Mesenchymal stem cell (in vitro differentiated cells and primary cell): ENCODE data around the gene SLC9A5.

Experiments
- DNase-seq: peaks from one replicate; pipeline ENCODE4 v3.0.0-alpha.2; 2013
- H2AFZ ChIP-seq: one replicate; pipeline ENCODE4 v1.6.1; 2013; ENCODE audit warnings: low read depth, mild to moderate bottlenecking, control low read depth, inconsistent platforms, low read length, moderate library complexity
- H2AK5ac ChIP-seq: 2 replicates; pipeline ENCODE4 v1.6.1; 2013; ENCODE audit warnings: low read length, moderate library complexity, mild to moderate bottlenecking, inconsistent platforms; ENCODE audit not compliant: severe bottlenecking
- H2BK120ac ChIP-seq: one replicate; pipeline ENCODE4 v1.6.1; 2013; ENCODE audit warnings: low read depth, mild to moderate bottlenecking, inconsistent platforms, low read length, moderate library complexity
- H2BK12ac ChIP-seq, 2 experiments: one replicate each; pipeline ENCODE4 v1.6.1; 2013; ENCODE audit warnings: inconsistent platforms in 2 of 2, low read length in 2 of 2, mild to moderate bottlenecking in 2 of 2, moderate library complexity in 2 of 2, control low read depth in 1 of 2
- H2BK15ac ChIP-seq: one replicate; pipeline ENCODE4 v1.6.1; 2013; ENCODE audit warnings: mild to moderate bottlenecking, low read depth, inconsistent platforms; ENCODE audit not compliant: poor library complexity, severe bottlenecking
- H2BK5ac ChIP-seq: 2 replicates; pipeline ENCODE4 v1.6.1; 2013; ENCODE audit warnings: low read depth, mild to moderate bottlenecking, low read length, control low read depth, inconsistent platforms; ENCODE audit not compliant: poor library complexity, severe bottlenecking
- H3K14ac ChIP-seq, 2 experiments: one replicate each; pipeline ENCODE4 v1.6.1; 2013; ENCODE audit warnings: inconsistent platforms in 2 of 2, low read length in 2 of 2, control low read depth in 1 of 2, mild to moderate bottlenecking in 1 of 2, moderate library complexity in 1 of 2
- H3K18ac ChIP-seq, 2 experiments: one replicate each; pipeline ENCODE4 v1.6.1; 2013; ENCODE audit warnings: inconsistent platforms in 2 of 2, low read length in 2 of 2, control low read depth in 1 of 2, low read depth in 1 of 2, mild to moderate bottlenecking in 1 of 2
- H3K23ac ChIP-seq, 2 experiments: one replicate each; pipeline ENCODE4 v1.6.1; 2013; ENCODE audit warnings: inconsistent platforms in 2 of 2, low read length in 2 of 2, mild to moderate bottlenecking in 2 of 2, moderate library complexity in 2 of 2, control low read depth in 1 of 2
- H3K27ac ChIP-seq: 2 replicates; pipeline ENCODE4 v1.5.1; 2013; ENCODE audit warnings: mild to moderate bottlenecking, moderate library complexity, low read length, control low read depth, inconsistent platforms; ENCODE audit not compliant: poor library complexity, severe bottlenecking
- H3K27me3 ChIP-seq, 2 experiments: 2 replicates each; pipeline versions ENCODE4 v1.6.1 to v1.7.0; 2013; ENCODE audit warnings: low read length in 2 of 2, mild to moderate bottlenecking in 2 of 2, moderate library complexity in 2 of 2, control low read depth in 1 of 2, inconsistent platforms in 1 of 2; ENCODE audit not compliant: control insufficient read depth in 1 of 2, insufficient read depth in 1 of 2
- H3K36me3 ChIP-seq, 2 experiments: 2 replicates each; pipeline versions ENCODE4 v1.6.1 to v1.7.0; 2013; ENCODE audit warnings: low read length in 2 of 2, control low read depth in 1 of 2, inconsistent platforms in 1 of 2, low read depth in 1 of 2, mild to moderate bottlenecking in 1 of 2; ENCODE audit not compliant: insufficient read depth in 2 of 2, control insufficient read depth in 1 of 2
- H3K4ac ChIP-seq, 2 experiments: one replicate each; pipeline ENCODE4 v1.6.1; 2013; ENCODE audit warnings: inconsistent platforms in 2 of 2, low read length in 2 of 2, mild to moderate bottlenecking in 2 of 2, moderate library complexity in 2 of 2, control low read depth in 1 of 2, low read depth in 1 of 2
- H3K4me1 ChIP-seq: 2 replicates; pipeline ENCODE4 v1.6.1; 2013; ENCODE audit warnings: low read depth, low read length, control low read depth; ENCODE audit not compliant: control insufficient read depth, insufficient read depth
- H3K4me2 ChIP-seq: 2 replicates; pipeline ENCODE4 v1.6.1; 2013; ENCODE audit warnings: low read length, mild to moderate bottlenecking, inconsistent platforms; ENCODE audit not compliant: poor library complexity, severe bottlenecking
- H3K4me3 ChIP-seq, 2 experiments: 2 replicates each; pipeline versions ENCODE4 v1.5.1 to v1.7.0; 2013; ENCODE audit warnings: low read length in 2 of 2, mild to moderate bottlenecking in 2 of 2, control low read depth in 1 of 2, low read depth in 1 of 2; ENCODE audit not compliant: insufficient read depth in 1 of 2
- H3K79me1 ChIP-seq: replicated peaks from 2 replicates; pipeline ENCODE4 v1.6.1; 2013; ENCODE audit warnings: mild to moderate bottlenecking, control low read depth, low read length, inconsistent platforms; ENCODE audit not compliant: poor library complexity, severe bottlenecking
- H3K9ac ChIP-seq: 2 replicates; pipeline ENCODE4 v1.7.0; 2013; ENCODE audit warnings: mild to moderate bottlenecking, low read length, moderate library complexity
- H3K9me3 ChIP-seq: 2 replicates; pipeline ENCODE4 v1.7.0; 2013; ENCODE audit warnings: mild to moderate bottlenecking, low read length; ENCODE audit not compliant: control insufficient read depth
- H4K8ac ChIP-seq: one replicate; pipeline ENCODE4 v1.6.1; 2013; ENCODE audit warnings: inconsistent platforms, mild to moderate bottlenecking, low read length, moderate library complexity
- H4K91ac ChIP-seq: one replicate; pipeline ENCODE4 v1.6.1; 2013; ENCODE audit warnings: mild to moderate bottlenecking, low read length, inconsistent platforms
- WGBS: methylation state at CpG from one replicate; pipeline ENCODE4 v1.1.7; 2013; ENCODE audit warnings: mixed read lengths; 5-methylcytosine and 5-hydroxymethylcytosine counted together

Gene SLC9A5

GRCh38 chr16:67236563-67237395 lies 12.0 kb upstream of the SLC9A5 start:
- H3K4me2 ChIP-seq = no peak overlapping the region
- peak; percentile 64 for DNase-seq
- H3K9ac ChIP-seq = no peak overlapping the region

GRCh38 chr16:67237396-67238277 lies 11.1 kb upstream of the SLC9A5 start:
- H2AFZ ChIP-seq = no peak overlapping the region
- H4K91ac ChIP-seq = no peak overlapping the region
- H3K9ac ChIP-seq = no peak overlapping the region
- H3K27ac ChIP-seq = no peak overlapping the region
- H3K4ac ChIP-seq = no peak overlapping the region
- H2BK5ac ChIP-seq = no peak overlapping the region
- no peak for DNase-seq
- WGBS = 94% methylated on average over 10 of the region's 16 CpGs
- H4K8ac ChIP-seq = peak overlapping the region; percentile 19
- H2BK12ac ChIP-seq = no peak overlapping the region
- H3K18ac ChIP-seq = no peak overlapping the region
- H3K79me1 ChIP-seq = peaks cover 45% of the 10 kb centered on the region
- peaks cover 72 to 76% of the 10 kb centered on the region in 2 experiments for H3K36me3 ChIP-seq
- no peak overlapping the region for H2AK5ac ChIP-seq
- no peak overlapping the region for H2BK15ac ChIP-seq
- H3K4me3 ChIP-seq = no peak overlapping the region
- no peak overlapping the region for H2BK120ac ChIP-seq
- peaks cover 20% of the 10 kb centered on the region for H3K4me1 ChIP-seq
- H3K14ac ChIP-seq = no peak overlapping the region
- no peaks in the 10 kb centered on the region for H3K27me3 ChIP-seq
- no peaks in the 10 kb centered on the region for H3K9me3 ChIP-seq
- H3K23ac ChIP-seq = no peak overlapping the region
- H3K4me2 ChIP-seq = no peak overlapping the region

More at GRCh38 chr16:67236563-67237395, 12.0 kb upstream of the SLC9A5 start:
- H2BK5ac ChIP-seq = no peak overlapping the region
- 87% methylated on average over 48 of the region's 50 CpGs for WGBS
- no peak overlapping the region for H2BK120ac ChIP-seq
- H3K4me3 ChIP-seq = no peak overlapping the region
- H3K9me3 ChIP-seq = no peaks in the 10 kb centered on the region
- no peak overlapping the region for H4K8ac ChIP-seq
- no peak overlapping the region for H3K23ac ChIP-seq
- H3K14ac ChIP-seq = no peak overlapping the region
- peaks cover 15% of the 10 kb centered on the region for H3K4me1 ChIP-seq
- H4K91ac ChIP-seq = no peak overlapping the region
- H2AFZ ChIP-seq = no peak overlapping the region
- peaks cover 47% of the 10 kb centered on the region for H3K79me1 ChIP-seq
- no peak overlapping the region for H2BK12ac ChIP-seq
- H3K36me3 ChIP-seq = peaks cover 73 to 77% of the 10 kb centered on the region in 2 experiments
- no peak overlapping the region for H3K4ac ChIP-seq
- no peak overlapping the region for H2BK15ac ChIP-seq
- H3K18ac ChIP-seq = no peak overlapping the region
- H2AK5ac ChIP-seq = no peak overlapping the region
- H3K27me3 ChIP-seq = no peaks in the 10 kb centered on the region
- H3K27ac ChIP-seq = no peak overlapping the region

DNA sequence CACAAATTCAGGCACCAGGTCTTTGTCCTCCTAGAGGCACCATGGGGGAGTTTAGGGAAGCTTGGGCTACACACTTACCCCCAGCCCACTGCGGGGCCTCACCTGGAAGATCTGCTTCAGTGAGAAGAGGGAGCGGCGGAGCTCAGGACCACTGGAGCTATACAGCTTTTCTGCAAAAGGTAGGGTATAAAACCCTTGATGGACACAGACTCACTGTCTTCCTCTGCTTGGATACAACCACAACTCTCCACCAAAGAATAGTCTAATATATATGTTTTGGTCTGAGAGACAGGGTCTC lies 10.6 kb upstream of the SLC9A5 start:
- Histone ChIP-seq H4K8ac (peak overlapping the region; percentile 19), H2BK15ac (no peak overlapping the region), H3K27me3 (no peaks in the 10 kb centered on the region), H3K27ac (no peak overlapping the region), H3K9me3 (no peaks in the 10 kb centered on the region), H3K4me3 (no peak overlapping the region), H3K36me3 (peaks cover 67 to 73% of the 10 kb centered on the region in 2 experiments), H2BK120ac (no peak overlapping the region), H3K14ac (no peak overlapping the region), H3K4ac (no peak overlapping the region), H3K4me1 (peaks cover 20% of the 10 kb centered on the region), H2BK5ac (no peak overlapping the region), H2AFZ (no peak overlapping the region), H2BK12ac (no peak overlapping the region), H2AK5ac (no peak overlapping the region), H3K79me1 (peaks cover 45% of the 10 kb centered on the region), H3K18ac (no peak overlapping the region), H3K4me2 (no peak overlapping the region), H3K9ac (no peak overlapping the region), H4K91ac (no peak overlapping the region), H3K23ac (no peak overlapping the region)
- 100% methylated on average over 1 of the region's 3 CpGs for WGBS
- no peak for DNase-seq

GRCh38 chr16:67238806-67239470 lies 9.8 kb upstream of the SLC9A5 start:
- Histone ChIP-seq H3K27me3 (no peaks in the 10 kb centered on the region), H4K91ac (no peak overlapping the region), H3K27ac (no peak overlapping the region), H2BK12ac (peak overlapping the region in 1 of 2 experiments; percentile 32), H3K9me3 (no peaks in the 10 kb centered on the region), H3K4me1 (peaks cover 24% of the 10 kb centered on the region), H3K4me3 (no peak overlapping the region), H3K4me2 (no peak overlapping the region), H2AK5ac (no peak overlapping the region), H3K18ac (no peak overlapping the region), H3K4ac (peak overlapping the region in 1 of 2 experiments; percentile 25), H2AFZ (no peak overlapping the region), H2BK15ac (no peak overlapping the region), H3K79me1 (peaks cover 46% of the 10 kb centered on the region), H3K9ac (no peak overlapping the region), H3K23ac (no peak overlapping the region), H2BK120ac (no peak overlapping the region), H3K36me3 (peaks cover 60 to 67% of the 10 kb centered on the region in 2 experiments), H2BK5ac (no peak overlapping the region), H4K8ac (no peak overlapping the region), H3K14ac (no peak overlapping the region)
- DNase-seq = no peak
- WGBS = over 99% methylated on average over 9 of the region's 9 CpGs
